A549 (cell line): Measurements from ENCODE around the gene ATP5F1D.

Experiments
- CTCF ChIP-seq: fragments of >200 bp; sonication (Bioruptor Twin); formaldehyde crosslinking; IDR thresholded peaks from 3 replicates; pipeline ENCODE4 v1.5.1; 2016
- EP300 ChIP-seq, 2 experiments: fragments of >200 bp; sonication (Bioruptor Twin); formaldehyde crosslinking; IDR thresholded peaks; 2 replicates in 1 of 2; 3 replicates in 1 of 2; pipeline ENCODE4 v1.6.1; 2016 to 2017
- MAZ ChIP-seq: fragments of 150-350 bp; IDR thresholded peaks from 2 replicates; pipeline ENCODE4 v1.6.1; 2014; ENCODE audit warnings: antibody characterized with exemption, low read depth, low read length, borderline replicate concordance
- POLR2A ChIP-seq: IDR thresholded peaks from 2 replicates; pipeline ENCODE4 v1.6.1; 2012; ENCODE audit warnings: mild to moderate bottlenecking, low read length
- SMC3 ChIP-seq: fragments of >200 bp; sonication (Bioruptor Twin); formaldehyde crosslinking; IDR thresholded peaks from 3 replicates; pipeline ENCODE4 v1.6.1; 2018; ENCODE audit warnings: inconsistent platforms

- TF ChIP-seq CTCF (no peak), POLR2A (no peak), MAZ (no peak), SMC3 (no peak), EP300 (IDR thresholded peaks at IDR 0.05) (no peak)
These were observed 6.6 kb upstream of the ATP5F1D start for GRCh38 chr19:1234955-1235380.
